HepG2 (cell line): ENCODE measurements around the gene TANC2.

Experiments
- FOXK2 ChIP-seq: fragments of 450-650 bp; IDR thresholded peaks from 2 replicates; pipeline ENCODE4 v1.6.1; 2016
- HES4 ChIP-seq: sonication (generic); formaldehyde crosslinking; IDR thresholded peaks from 2 replicates; pipeline ENCODE4 v1.9.0; 2021; ENCODE audit warnings: mild to moderate bottlenecking, missing genetic modification reagents, borderline replicate concordance
- JUND ChIP-seq: sonication (generic); formaldehyde crosslinking; IDR thresholded peaks from 2 replicates; pipeline ENCODE4 v1.8.0; 2022; ENCODE audit warnings: mild to moderate bottlenecking, missing genetic modification reagents
- POLR2AphosphoS5 ChIP-seq: IDR thresholded peaks from 2 replicates; pipeline ENCODE4 v1.6.1; 2012; ENCODE audit warnings: low read depth, low read length
- ZSCAN21 ChIP-seq: sonication (generic); formaldehyde crosslinking; IDR thresholded peaks from 2 replicates; pipeline ENCODE4 v1.8.0; 2022; ENCODE audit warnings: mild to moderate bottlenecking, missing genetic modification reagents, moderate library complexity, borderline replicate concordance
- TF ChIP-seq, protein P1 (sequence below): sonication (generic); formaldehyde crosslinking; IDR thresholded peaks from 2 replicates; pipeline ENCODE4 v1.5.0; 2020; ENCODE audit warnings: mild to moderate bottlenecking, missing genetic modification reagents, moderate library complexity
- TF ChIP-seq, protein P2 (sequence below), 2 experiments: IDR thresholded peaks; 2 replicates each; pipeline ENCODE4 v1.6.1; 2011 to 2012; ENCODE audit warnings: low read length in 2 of 2, borderline replicate concordance in 1 of 2, low read depth in 1 of 2, mild to moderate bottlenecking in 1 of 2, moderate library complexity in 1 of 2
- TF ChIP-seq, protein P3 (sequence below): sonication (generic); formaldehyde crosslinking; IDR thresholded peaks from 2 replicates; pipeline ENCODE4 v1.8.1; 2023; ENCODE audit warnings: mild to moderate bottlenecking, missing genetic modification reagents

DNA sequence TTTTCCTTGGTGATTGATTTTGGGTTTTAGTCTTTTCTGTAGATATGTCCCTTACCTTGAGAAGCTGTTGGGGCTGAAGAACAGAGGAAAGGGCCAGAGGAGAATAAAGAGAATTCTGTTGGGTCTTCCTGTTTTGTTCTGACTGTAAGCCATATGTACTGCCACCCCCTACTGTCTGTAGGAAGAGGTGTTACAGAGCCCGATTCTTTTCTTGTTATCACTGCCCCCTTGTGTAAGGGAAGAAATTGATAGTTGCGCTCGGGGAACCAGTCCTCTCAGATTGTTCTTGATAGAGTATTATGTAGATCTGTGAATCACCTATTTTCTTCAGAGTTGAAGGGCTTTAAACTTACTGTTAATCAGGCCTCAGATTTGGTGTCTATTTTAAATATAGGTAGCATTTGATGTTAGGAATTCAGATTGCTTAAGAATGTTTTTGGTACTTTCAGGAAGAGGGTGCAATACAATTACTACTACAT is 2.4 kb downstream of the TANC2 start:
- no peak for TF ChIP-seq JUND (CRISPR knock-in tag)
- TF ChIP-seq FOXK2 = no peak
- TF ChIP-seq, protein P1, sequence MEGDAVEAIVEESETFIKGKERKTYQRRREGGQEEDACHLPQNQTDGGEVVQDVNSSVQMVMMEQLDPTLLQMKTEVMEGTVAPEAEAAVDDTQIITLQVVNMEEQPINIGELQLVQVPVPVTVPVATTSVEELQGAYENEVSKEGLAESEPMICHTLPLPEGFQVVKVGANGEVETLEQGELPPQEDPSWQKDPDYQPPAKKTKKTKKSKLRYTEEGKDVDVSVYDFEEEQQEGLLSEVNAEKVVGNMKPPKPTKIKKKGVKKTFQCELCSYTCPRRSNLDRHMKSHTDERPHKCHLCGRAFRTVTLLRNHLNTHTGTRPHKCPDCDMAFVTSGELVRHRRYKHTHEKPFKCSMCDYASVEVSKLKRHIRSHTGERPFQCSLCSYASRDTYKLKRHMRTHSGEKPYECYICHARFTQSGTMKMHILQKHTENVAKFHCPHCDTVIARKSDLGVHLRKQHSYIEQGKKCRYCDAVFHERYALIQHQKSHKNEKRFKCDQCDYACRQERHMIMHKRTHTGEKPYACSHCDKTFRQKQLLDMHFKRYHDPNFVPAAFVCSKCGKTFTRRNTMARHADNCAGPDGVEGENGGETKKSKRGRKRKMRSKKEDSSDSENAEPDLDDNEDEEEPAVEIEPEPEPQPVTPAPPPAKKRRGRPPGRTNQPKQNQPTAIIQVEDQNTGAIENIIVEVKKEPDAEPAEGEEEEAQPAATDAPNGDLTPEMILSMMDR (CRISPR knock-in tag) = peak; percentile 82
- TF ChIP-seq ZSCAN21 (CRISPR knock-in tag) = no peak
- TF ChIP-seq POLR2AphosphoS5 = no peak
- TF ChIP-seq, protein P2, sequence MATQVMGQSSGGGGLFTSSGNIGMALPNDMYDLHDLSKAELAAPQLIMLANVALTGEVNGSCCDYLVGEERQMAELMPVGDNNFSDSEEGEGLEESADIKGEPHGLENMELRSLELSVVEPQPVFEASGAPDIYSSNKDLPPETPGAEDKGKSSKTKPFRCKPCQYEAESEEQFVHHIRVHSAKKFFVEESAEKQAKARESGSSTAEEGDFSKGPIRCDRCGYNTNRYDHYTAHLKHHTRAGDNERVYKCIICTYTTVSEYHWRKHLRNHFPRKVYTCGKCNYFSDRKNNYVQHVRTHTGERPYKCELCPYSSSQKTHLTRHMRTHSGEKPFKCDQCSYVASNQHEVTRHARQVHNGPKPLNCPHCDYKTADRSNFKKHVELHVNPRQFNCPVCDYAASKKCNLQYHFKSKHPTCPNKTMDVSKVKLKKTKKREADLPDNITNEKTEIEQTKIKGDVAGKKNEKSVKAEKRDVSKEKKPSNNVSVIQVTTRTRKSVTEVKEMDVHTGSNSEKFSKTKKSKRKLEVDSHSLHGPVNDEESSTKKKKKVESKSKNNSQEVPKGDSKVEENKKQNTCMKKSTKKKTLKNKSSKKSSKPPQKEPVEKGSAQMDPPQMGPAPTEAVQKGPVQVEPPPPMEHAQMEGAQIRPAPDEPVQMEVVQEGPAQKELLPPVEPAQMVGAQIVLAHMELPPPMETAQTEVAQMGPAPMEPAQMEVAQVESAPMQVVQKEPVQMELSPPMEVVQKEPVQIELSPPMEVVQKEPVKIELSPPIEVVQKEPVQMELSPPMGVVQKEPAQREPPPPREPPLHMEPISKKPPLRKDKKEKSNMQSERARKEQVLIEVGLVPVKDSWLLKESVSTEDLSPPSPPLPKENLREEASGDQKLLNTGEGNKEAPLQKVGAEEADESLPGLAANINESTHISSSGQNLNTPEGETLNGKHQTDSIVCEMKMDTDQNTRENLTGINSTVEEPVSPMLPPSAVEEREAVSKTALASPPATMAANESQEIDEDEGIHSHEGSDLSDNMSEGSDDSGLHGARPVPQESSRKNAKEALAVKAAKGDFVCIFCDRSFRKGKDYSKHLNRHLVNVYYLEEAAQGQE (IDR thresholded peaks at IDR 0.05; ENCODE audit: borderline replicate concordance in 1 of 2, low read depth in 1 of 2, low read length in 2 of 2) = no peak
- TF ChIP-seq, protein P3, sequence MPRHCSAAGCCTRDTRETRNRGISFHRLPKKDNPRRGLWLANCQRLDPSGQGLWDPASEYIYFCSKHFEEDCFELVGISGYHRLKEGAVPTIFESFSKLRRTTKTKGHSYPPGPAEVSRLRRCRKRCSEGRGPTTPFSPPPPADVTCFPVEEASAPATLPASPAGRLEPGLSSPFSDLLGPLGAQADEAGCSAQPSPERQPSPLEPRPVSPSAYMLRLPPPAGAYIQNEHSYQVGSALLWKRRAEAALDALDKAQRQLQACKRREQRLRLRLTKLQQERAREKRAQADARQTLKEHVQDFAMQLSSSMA (CRISPR knock-in tag) = no peak
- TF ChIP-seq HES4 (CRISPR knock-in tag) = no peak
